Activated CD4-positive, alpha-beta T cell treated with anti-CD3 and anti-CD28 coated beads for 36 hours (primary cell): ENCODE data around the gene SPIB. TPM values are rescaled to one million over a fixed set of nuclear protein-coding genes. Genes with fewer than 3 reads are reported as not detected.

Experiments used
- ATAC-seq: fragments of 200-7000 bp; cut with Tn5 transposase; one replicate; pipeline ENCODE4 v1.10.0; 2021; ENCODE audit warnings: mild to moderate bottlenecking, moderate library complexity
- CTCF ChIA-PET: fragments of 350-600 bp; sonication (Branson Sonifier 250); formaldehyde crosslinking; loops from one replicate; lab custom pipeline; 2021; ENCODE audit warnings: antibody characterized with exemption; lab: Charles Lee
- POLR2A ChIA-PET: fragments of 350-600 bp; sonication (Branson Sonifier 250); formaldehyde crosslinking; loops from one replicate; lab custom pipeline; 2021; ENCODE audit warnings: antibody characterized with exemption, inconsistent platforms; lab: Charles Lee
- DNase-seq: peaks from one replicate; pipeline ENCODE4 v3.0.0-alpha.2; 2020
- H3K27ac Mint-ChIP-seq: one replicate; pipeline ENCODE4 v1.8.0; 2021; ENCODE audit warnings: mixed read lengths
- H3K27me3 Mint-ChIP-seq: one replicate; pipeline ENCODE4 v1.8.0; 2021; ENCODE audit warnings: mixed read lengths
- H3K36me3 Mint-ChIP-seq: one replicate; pipeline ENCODE4 v1.8.0; 2021; ENCODE audit warnings: low read depth, mixed read lengths
- H3K4me1 Mint-ChIP-seq: one replicate; pipeline ENCODE4 v1.8.0; 2021; ENCODE audit warnings: mixed read lengths
- H3K4me3 Mint-ChIP-seq: one replicate; pipeline ENCODE4 v1.8.0; 2021; ENCODE audit warnings: mild to moderate bottlenecking, moderate library complexity, mixed read lengths
- H3K9me3 Mint-ChIP-seq: one replicate; pipeline ENCODE4 v1.8.0; 2021; ENCODE audit warnings: low read depth, mixed read lengths
- intact Hi-C, 2 experiments: fragments of 100-400 bp; cut with DNase I in 1 of 2; cut with micrococcal nuclease in 1 of 2; formaldehyde crosslinking; loops; one replicate each; pipeline versions ENCODE4 v1.14.2 to v1.15.1; 2022 to 2024; cut with DNase I, micrococcal nuclease
- total RNA-seq, 2 experiments: library from RNA; stranded (reverse); gene quantifications; one replicate each; pipeline ENCODE4 v1.2.3, GENCODE V29; 2021

The SPIB gene
- total RNA-seq, 2 experiments from 2014 or later = 0.33 to 0.50 TPM

GRCh38 chr19:50393589-50393988 lies 25.1 kb upstream of the SPIB start:
- H3K27ac Mint-ChIP-seq = no peak overlapping the region
- DNase-seq = no peak
- CTCF ChIA-PET = no interaction called here
- H3K36me3 Mint-ChIP-seq = peaks cover 36% of the 10 kb centered on the region
- intact Hi-C loops = no loop called here
- H3K9me3 Mint-ChIP-seq = no peaks in the 10 kb centered on the region
- no peak for ATAC-seq
- H3K4me3 Mint-ChIP-seq = no peak overlapping the region
- no peaks in the 10 kb centered on the region for H3K4me1 Mint-ChIP-seq
- H3K27me3 Mint-ChIP-seq = no peaks in the 10 kb centered on the region
- POLR2A ChIA-PET = no interaction called here

DNA sequence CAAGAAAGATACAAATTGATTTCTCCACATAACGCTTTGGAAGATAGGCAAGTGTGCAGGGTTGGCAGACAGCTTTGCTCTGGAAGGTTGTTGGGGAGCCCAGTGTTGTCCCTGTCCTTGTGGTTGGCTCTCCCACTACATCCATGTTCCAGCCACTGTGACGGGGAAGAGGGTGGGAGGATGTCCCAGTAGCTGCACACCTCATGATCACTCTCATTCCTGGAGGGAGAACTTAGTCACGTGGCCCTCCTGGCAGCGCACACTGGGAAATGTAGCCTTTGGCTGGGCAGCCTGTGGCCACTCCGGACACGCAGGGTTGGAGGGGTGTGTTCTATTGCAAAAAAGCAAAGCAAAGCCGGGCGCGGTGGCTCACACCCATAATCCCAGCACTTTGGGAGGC lies 24.7 kb upstream of the SPIB start:
- Mint-ChIP-seq H3K27ac (no peak overlapping the region), H3K27me3 (no peaks in the 10 kb centered on the region), H3K4me3 (no peak overlapping the region), H3K4me1 (no peaks in the 10 kb centered on the region), H3K36me3 (peaks cover 39% of the 10 kb centered on the region), H3K9me3 (no peaks in the 10 kb centered on the region)
- intact Hi-C loops = no loop called here
- DNase-seq (no peak), ATAC-seq (no peak)
- ChIA-PET POLR2A (no interaction called here), CTCF (no interaction called here)

DNA sequence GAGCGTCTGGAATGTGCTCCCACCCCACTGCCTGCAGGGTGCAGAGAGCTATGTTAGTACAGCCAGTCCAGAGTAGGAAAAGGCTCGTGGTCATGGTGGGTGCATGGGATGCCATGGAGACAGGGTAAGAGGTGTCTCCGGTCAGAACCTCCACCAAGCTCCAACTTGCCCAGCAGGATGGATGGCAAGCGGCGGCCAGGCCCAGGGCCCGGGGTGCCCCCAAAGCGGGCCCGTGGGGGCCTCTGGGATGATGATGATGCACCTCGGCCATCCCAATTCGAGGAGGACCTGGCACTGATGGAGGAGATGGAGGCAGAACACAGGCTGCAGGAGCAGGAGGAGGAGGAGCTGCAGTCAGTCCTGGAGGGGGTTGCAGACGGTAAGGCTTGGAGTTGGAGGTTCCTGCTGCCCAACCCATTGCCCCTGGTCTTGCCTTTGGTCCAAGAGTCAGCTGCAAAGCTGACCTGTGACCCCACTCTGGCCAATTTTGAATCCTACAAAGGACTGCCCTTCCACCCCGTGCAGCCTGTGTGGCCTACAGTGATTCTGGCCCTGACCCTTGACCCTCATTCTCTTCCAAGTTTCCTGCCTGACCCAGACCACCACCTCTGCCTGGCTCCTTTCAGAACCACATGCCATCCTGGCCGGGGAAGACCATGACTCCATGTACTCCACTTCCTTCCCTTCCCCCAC lies 19.9 kb upstream of the SPIB start:
- no peak for ATAC-seq
- Mint-ChIP-seq H3K4me1 (no peaks in the 10 kb centered on the region), H3K27me3 (no peaks in the 10 kb centered on the region), H3K36me3 (peaks cover 34% of the 10 kb centered on the region), H3K27ac (no peak overlapping the region), H3K9me3 (no peaks in the 10 kb centered on the region), H3K4me3 (no peak overlapping the region)
- CTCF ChIA-PET = interaction anchor here (0.9 to 1.4 kb wide), 2 partner anchors 30 to 157 kb away, joined by 3 to 5 read pairs; no protein-coding TSS in a partner anchor
- DNase-seq = no peak
- intact Hi-C loops = no loop called here
- POLR2A ChIA-PET = no interaction called here

DNA sequence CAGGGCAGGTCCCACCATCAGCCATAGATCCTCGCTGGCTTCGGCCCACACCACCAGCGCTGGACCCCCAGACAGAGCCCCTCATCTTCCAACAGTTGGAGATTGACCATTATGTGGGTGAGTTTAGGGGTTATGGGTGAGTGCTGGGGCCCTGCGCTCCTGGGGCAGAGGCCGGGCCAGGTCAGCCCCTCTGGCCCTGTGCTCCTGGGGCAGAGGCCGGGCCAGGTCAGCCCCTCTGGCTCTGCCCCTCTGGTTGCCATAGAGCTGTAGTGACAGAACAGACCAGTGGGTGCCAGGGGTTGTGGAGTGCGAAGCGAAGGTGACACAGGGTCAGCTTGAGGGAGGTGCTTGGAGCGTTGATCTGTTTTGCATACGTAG lies 19.4 kb upstream of the SPIB start:
- ATAC-seq (no peak), DNase-seq (no peak)
- Mint-ChIP-seq H3K4me3 (no peak overlapping the region), H3K27me3 (no peaks in the 10 kb centered on the region), H3K27ac (no peak overlapping the region), H3K4me1 (no peaks in the 10 kb centered on the region), H3K9me3 (no peaks in the 10 kb centered on the region), H3K36me3 (peaks cover 32% of the 10 kb centered on the region)
- ChIA-PET POLR2A (no interaction called here), CTCF (interaction anchor here (0.9 kb wide), 2 partner anchors 42 to 157 kb away, joined by 3 to 5 read pairs; no protein-coding TSS in a partner anchor)
- intact Hi-C loops = no loop called here

- Mint-ChIP-seq H3K36me3 (peaks cover 39% of the 10 kb centered on the region), H3K4me1 (no peaks in the 10 kb centered on the region), H3K9me3 (no peaks in the 10 kb centered on the region), H3K4me3 (no peak overlapping the region), H3K27me3 (no peaks in the 10 kb centered on the region), H3K27ac (no peak overlapping the region)
- ATAC-seq (no peak), DNase-seq (no peak)
- ChIA-PET POLR2A (no interaction called here), CTCF (no interaction called here)
- intact Hi-C loops = no loop called here
These were observed 16.9 kb upstream of the SPIB start for GRCh38 chr19:50401605-50402450.

- POLR2A ChIA-PET = no interaction called here
- Mint-ChIP-seq H3K4me1 (no peaks in the 10 kb centered on the region), H3K27me3 (no peaks in the 10 kb centered on the region), H3K9me3 (no peaks in the 10 kb centered on the region), H3K36me3 (peaks cover 40% of the 10 kb centered on the region), H3K4me3 (no peak overlapping the region), H3K27ac (no peak overlapping the region)
- intact Hi-C loops = no loop called here
- ATAC-seq (no peak), DNase-seq (no peak)
- CTCF ChIA-PET = no interaction called here
These were observed 16.0 kb upstream of the SPIB start for GRCh38 chr19:50402544-50403301.

- H3K36me3 Mint-ChIP-seq = peaks cover 40% of the 10 kb centered on the region
- ATAC-seq (no peak), DNase-seq (no peak)
- no peak overlapping the region for H3K27ac Mint-ChIP-seq
- POLR2A ChIA-PET = no interaction called here
- H3K4me3 Mint-ChIP-seq = no peak overlapping the region
- H3K4me1 Mint-ChIP-seq = no peaks in the 10 kb centered on the region
- CTCF ChIA-PET = no interaction called here
- intact Hi-C loops = no loop called here
- no peaks in the 10 kb centered on the region for H3K27me3 Mint-ChIP-seq
- no peaks in the 10 kb centered on the region for H3K9me3 Mint-ChIP-seq
These were observed 12.4 kb upstream of the SPIB start for GRCh38 chr19:50406156-50406820.

- Mint-ChIP-seq H3K27ac (no peak overlapping the region), H3K36me3 (peaks cover 42% of the 10 kb centered on the region), H3K4me3 (no peak overlapping the region), H3K27me3 (no peaks in the 10 kb centered on the region), H3K4me1 (no peaks in the 10 kb centered on the region), H3K9me3 (no peaks in the 10 kb centered on the region)
- intact Hi-C loops = no loop called here
- ATAC-seq (no peak), DNase-seq (no peak)
- POLR2A ChIA-PET = no interaction called here
- CTCF ChIA-PET = no interaction called here
These were observed 11.9 kb upstream of the SPIB start for GRCh38 chr19:50406829-50407228.

DNA sequence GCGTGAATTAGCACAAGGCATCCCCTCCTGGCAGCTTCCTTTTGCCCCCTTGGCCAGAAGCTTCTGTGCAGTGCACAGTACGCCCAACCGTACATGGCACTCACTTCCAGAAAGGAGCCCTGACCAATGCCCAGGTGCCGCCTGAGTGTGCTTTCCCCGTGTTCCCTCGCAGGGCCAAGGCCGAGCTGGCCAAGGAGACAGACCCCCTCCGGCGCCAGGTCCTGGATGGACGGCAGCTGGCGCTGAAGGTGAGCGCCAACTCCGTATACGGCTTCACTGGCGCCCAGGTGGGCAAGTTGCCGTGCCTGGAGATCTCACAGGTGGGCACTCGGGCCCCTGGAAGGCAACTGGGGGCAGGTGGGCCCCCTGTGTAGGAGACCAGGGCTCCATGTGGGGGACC lies 9.4 kb upstream of the SPIB start:
- peaks cover 45% of the 10 kb centered on the region for H3K36me3 Mint-ChIP-seq
- H3K4me3 Mint-ChIP-seq = no peak overlapping the region
- no peaks in the 10 kb centered on the region for H3K4me1 Mint-ChIP-seq
- ChIA-PET CTCF (interaction anchor here (0.7 kb wide), 1 partner anchor 51 kb away, joined by 4 read pairs; no protein-coding TSS in a partner anchor), POLR2A (no interaction called here)
- H3K9me3 Mint-ChIP-seq = no peaks in the 10 kb centered on the region
- DNase-seq (no peak), ATAC-seq (no peak)
- intact Hi-C loops = no loop called here
- H3K27me3 Mint-ChIP-seq = no peaks in the 10 kb centered on the region
- no peak overlapping the region for H3K27ac Mint-ChIP-seq

- Mint-ChIP-seq H3K4me1 (no peaks in the 10 kb centered on the region), H3K27ac (no peak overlapping the region), H3K4me3 (no peak overlapping the region), H3K9me3 (no peaks in the 10 kb centered on the region), H3K36me3 (peaks cover 49% of the 10 kb centered on the region), H3K27me3 (no peaks in the 10 kb centered on the region)
- no peak for ATAC-seq
- no peak for DNase-seq
- ChIA-PET POLR2A (interaction anchor here (0.6 kb wide), 1 partner anchor 15 kb away, joined by 3 read pairs; no protein-coding TSS in a partner anchor), CTCF (interaction anchor here (0.7 to 1.1 kb wide), 2 partner anchors 18 to 174 kb away, joined by 3 read pairs; no protein-coding TSS in a partner anchor)
- intact Hi-C loops = no loop called here
These were observed 8.6 kb upstream of the SPIB start for GRCh38 chr19:50410109-50410508.

GRCh38 chr19:50412419-50412818 lies 6.3 kb upstream of the SPIB start:
- ChIA-PET POLR2A (no interaction called here), CTCF (interaction anchor here (1.3 kb wide), 1 partner anchor 17 kb away, joined by 5 read pairs; no protein-coding TSS in a partner anchor)
- Mint-ChIP-seq H3K27ac (no peak overlapping the region), H3K4me3 (no peak overlapping the region), H3K27me3 (no peaks in the 10 kb centered on the region), H3K4me1 (no peaks in the 10 kb centered on the region), H3K36me3 (peaks cover 40% of the 10 kb centered on the region), H3K9me3 (no peaks in the 10 kb centered on the region)
- ATAC-seq (no peak), DNase-seq (no peak)
- intact Hi-C loops = no loop called here
